ENCODE measurements around the gene IFI35.
A peak's percentile ranks its signal among the peaks of the same experiment; 100 is the strongest.
"Not testable (repeated sequence)": the region's sequence is repeated elsewhere in the genome, so short reads cannot be mapped to it uniquely, and the experiment has no call there.

IFI35 gene

GRCh38 chr17:43006639-43007551, at the start of gene IFI35:
IFI35 (plus strand) TSS chr17:43006784; CDS start chr17:43006948, 164 bp downstream.
- DNase-seq (ENCODE audit: low read depth, low spot score) = peak; percentile 78

- DNase-seq (ENCODE audit: low read depth, low spot score) = peak; percentile 85
Measured at GRCh38 chr17:42964161-42964932, 42.2 kb upstream of the IFI35 start, which contains the start of gene AARSD1. AARSD1 (minus strand) TSS chr17:42964454; CDS start chr17:42964440, 14 bp downstream.

GRCh38 chr17:42967925-42968324, 38.7 kb upstream of the IFI35 start:
- no peak for DNase-seq (ENCODE audit: low read depth, low spot score)

- DNase-seq (ENCODE audit: low read depth, low spot score) = no peak
Measured at GRCh38 chr17:42969001-42969581, 37.5 kb upstream of the IFI35 start.

GRCh38 chr17:42971589-42971988, 35.0 kb upstream of the IFI35 start:
- no peak for DNase-seq (ENCODE audit: low read depth, low spot score)

- not testable (repeated sequence) for DNase-seq (ENCODE audit: low read depth, low spot score)
Measured at GRCh38 chr17:42973323-42973722, 33.3 kb upstream of the IFI35 start.

- no peak for DNase-seq (ENCODE audit: low read depth, low spot score)
Measured at GRCh38 chr17:42975265-42975664, 31.3 kb upstream of the IFI35 start.

- DNase-seq (ENCODE audit: low read depth, low spot score) = not testable (repeated sequence)
Measured at GRCh38 chr17:42975701-42976100, 30.9 kb upstream of the IFI35 start.

GRCh38 chr17:42979511-42980273, 26.9 kb upstream of the IFI35 start, which contains the start of gene PTGES3L:
PTGES3L (minus strand) TSS chr17:42980080; CDS start chr17:42980053, 27 bp downstream.
- no peak for DNase-seq (ENCODE audit: low read depth, low spot score)

- DNase-seq (ENCODE audit: low read depth, low spot score) = peak; percentile 83
Measured at GRCh38 chr17:42980274-42980765, 26.3 kb upstream of the IFI35 start, which contains the start of gene RUNDC1. RUNDC1 (plus strand) TSS chr17:42980565; CDS start chr17:42980577, 12 bp downstream.

GRCh38 chr17:42980766-42981397, 25.7 kb upstream of the IFI35 start:
- DNase-seq (ENCODE audit: low read depth, low spot score) = peak; percentile 31

- no peak for DNase-seq (ENCODE audit: low read depth, low spot score)
Measured at GRCh38 chr17:42982266-42982665, 24.3 kb upstream of the IFI35 start.

GRCh38 chr17:42985225-42985624, 21.4 kb upstream of the IFI35 start:
- DNase-seq (ENCODE audit: low read depth, low spot score) = no peak

- DNase-seq (ENCODE audit: low read depth, low spot score) = no peak
Measured at GRCh38 chr17:42989141-42989540, 17.4 kb upstream of the IFI35 start.

- no peak for DNase-seq (ENCODE audit: low read depth, low spot score)
Measured at GRCh38 chr17:42989726-42990652, 16.6 kb upstream of the IFI35 start.

GRCh38 chr17:42991471-42991870, 15.1 kb upstream of the IFI35 start:
- no peak for DNase-seq (ENCODE audit: low read depth, low spot score)

- no peak for DNase-seq (ENCODE audit: low read depth, low spot score)
Measured at GRCh38 chr17:42992872-42993271, 13.7 kb upstream of the IFI35 start.

- DNase-seq (ENCODE audit: low read depth, low spot score) = not testable (repeated sequence)
Measured at GRCh38 chr17:42993913-42994312, 12.7 kb upstream of the IFI35 start.

- DNase-seq (ENCODE audit: low read depth, low spot score) = no peak
Measured at GRCh38 chr17:42997390-42997983, 9.1 kb upstream of the IFI35 start.
